ENCODE measurements around the gene SULT2B1.
A peak's percentile ranks its signal among the peaks of the same experiment; 100 is the strongest.

The SULT2B1 gene

GRCh38 chr19:48637449-48637947 is 85.5 kb downstream of the SULT2B1 start:
- H2BK15ac ChIP-seq (ENCODE audit: low read depth, poor library complexity, severe bottlenecking), result peak overlapping the region; percentile 60
- H3K4me2 ChIP-seq (ENCODE audit: low read length, poor library complexity, severe bottlenecking), result peak overlapping the region; percentile 72
- H4K8ac ChIP-seq (ENCODE audit: low read length), result peak overlapping the region; percentile 45
- peak; percentile 99 for DNase-seq
- peak overlapping the region; percentile 86 for H2BK120ac ChIP-seq (ENCODE audit: low read depth, low read length)
- no peak overlapping the region for H2BK5ac ChIP-seq (ENCODE audit: low read depth, low read length, poor library complexity, severe bottlenecking)
- H3K4me3 ChIP-seq (ENCODE audit: insufficient read depth in 1 of 2, low read depth in 1 of 2, low read length in 2 of 2), result peak overlapping the region; percentile 53 to 81
- H3K4ac ChIP-seq (ENCODE audit: low read depth in 1 of 2, low read length in 2 of 2), result peak overlapping the region; percentile 22 to 92
- H3K18ac ChIP-seq (ENCODE audit: low read depth in 1 of 2, low read length in 2 of 2), result peak overlapping the region in 1 of 2 experiments; percentile 97
- no peak overlapping the region for H4K91ac ChIP-seq (ENCODE audit: low read length)
- no peaks in the 10 kb centered on the region for H3K9me3 ChIP-seq (ENCODE audit: control insufficient read depth, low read length)
- H3K23ac ChIP-seq (ENCODE audit: low read length in 2 of 2), result no peak overlapping the region
- H3K36me3 ChIP-seq (ENCODE audit: control insufficient read depth in 1 of 2, insufficient read depth in 2 of 2, low read depth in 1 of 2, low read length in 2 of 2), result peaks cover 0 to 14% of the 10 kb centered on the region in 2 experiments
- H3K4me1 ChIP-seq (ENCODE audit: control insufficient read depth, insufficient read depth, low read depth, low read length), result peaks cover 36% of the 10 kb centered on the region
- no peak overlapping the region for H2BK12ac ChIP-seq (ENCODE audit: low read length in 2 of 2)
- H3K27me3 ChIP-seq (ENCODE audit: control insufficient read depth in 1 of 2, insufficient read depth in 1 of 2, low read length in 2 of 2), result peaks cover 0 to 7% of the 10 kb centered on the region in 2 experiments
- H3K79me1 ChIP-seq (replicated peaks; ENCODE audit: low read length, poor library complexity, severe bottlenecking), result no peaks in the 10 kb centered on the region
- peak overlapping the region; percentile 93 for H3K27ac ChIP-seq (ENCODE audit: low read length, poor library complexity, severe bottlenecking)
- no peak overlapping the region for H2AFZ ChIP-seq (ENCODE audit: low read depth, low read length)
- peak overlapping the region in 1 of 2 experiments; percentile 40 for H3K14ac ChIP-seq (ENCODE audit: low read length in 2 of 2)
- H2AK5ac ChIP-seq (ENCODE audit: low read length, severe bottlenecking), result peak overlapping the region; percentile 10
- under 1% methylated on average over 36 of the region's 38 CpGs for WGBS
- peak overlapping the region; percentile 99 for H3K9ac ChIP-seq (ENCODE audit: low read length)

DNA sequence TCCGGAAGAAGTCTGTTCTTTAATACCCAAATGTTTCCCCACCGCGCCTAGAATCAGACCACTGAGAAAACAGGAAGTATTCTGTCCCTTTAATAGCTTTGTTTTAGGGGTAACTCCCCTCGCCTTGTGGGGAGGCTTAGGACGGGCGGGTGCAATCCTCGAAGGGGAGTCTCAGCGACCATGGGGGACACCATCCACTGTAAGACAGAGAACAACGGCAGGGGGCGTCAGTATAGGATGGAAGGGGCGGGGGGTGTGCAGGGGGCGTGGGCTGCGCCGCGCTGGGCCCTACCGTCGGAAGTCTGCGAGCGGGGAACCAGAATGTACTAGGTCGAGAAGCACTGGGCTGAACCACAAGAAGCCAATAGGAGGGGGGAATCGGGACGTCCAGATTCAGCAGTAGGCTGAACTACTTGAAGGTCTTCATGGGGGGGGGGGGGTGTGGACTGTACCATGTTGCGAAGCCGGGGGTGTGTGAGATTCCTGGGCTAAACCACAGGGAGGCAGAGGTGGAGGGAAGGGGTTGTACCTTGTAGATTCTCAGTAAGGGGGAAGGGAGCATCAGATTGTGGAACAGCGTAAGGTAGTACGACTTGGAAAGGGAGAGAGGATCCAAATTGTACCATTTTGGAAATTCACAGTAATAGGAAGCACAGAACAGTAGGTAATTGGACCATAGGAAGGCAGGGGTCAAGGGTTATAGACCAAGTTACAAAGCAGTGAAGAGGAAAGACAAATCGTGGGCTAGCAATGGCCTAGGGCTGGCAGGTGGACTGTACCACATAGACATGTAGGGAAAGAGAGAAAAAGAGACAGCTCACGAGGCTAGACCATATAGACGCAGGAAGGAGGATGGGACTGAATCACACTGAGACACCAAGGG is 86.2 kb downstream of the SULT2B1 start:
- peak overlapping the region; percentile 70 for H4K91ac ChIP-seq (ENCODE audit: low read length)
- peak overlapping the region; percentile 99 for H3K9ac ChIP-seq (ENCODE audit: low read length)
- no peaks in the 10 kb centered on the region for H3K9me3 ChIP-seq (ENCODE audit: control insufficient read depth, low read length)
- H3K18ac ChIP-seq (ENCODE audit: low read depth in 1 of 2, low read length in 2 of 2), result peak overlapping the region; percentile 55 to 97
- H3K4me2 ChIP-seq (ENCODE audit: low read length, poor library complexity, severe bottlenecking), result peak overlapping the region; percentile 48
- DNase-seq, result peak; percentile 97
- H3K79me1 ChIP-seq (replicated peaks; ENCODE audit: low read length, poor library complexity, severe bottlenecking), result no peaks in the 10 kb centered on the region
- peaks cover 0 to 14% of the 10 kb centered on the region in 2 experiments for H3K36me3 ChIP-seq (ENCODE audit: control insufficient read depth in 1 of 2, insufficient read depth in 2 of 2, low read depth in 1 of 2, low read length in 2 of 2)
- H3K27me3 ChIP-seq (ENCODE audit: control insufficient read depth in 1 of 2, insufficient read depth in 1 of 2, low read length in 2 of 2), result peaks cover 0 to 7% of the 10 kb centered on the region in 2 experiments
- peak overlapping the region; percentile 93 for H3K27ac ChIP-seq (ENCODE audit: low read length, poor library complexity, severe bottlenecking)
- H3K4ac ChIP-seq (ENCODE audit: low read depth in 1 of 2, low read length in 2 of 2), result peak overlapping the region; percentile 63 to 92
- no peak overlapping the region for H3K23ac ChIP-seq (ENCODE audit: low read length in 2 of 2)
- WGBS, result 15% methylated on average over 28 of the region's 29 CpGs
- H2BK120ac ChIP-seq (ENCODE audit: low read depth, low read length), result peak overlapping the region; percentile 86
- peak overlapping the region; percentile 5 for H2BK5ac ChIP-seq (ENCODE audit: low read depth, low read length, poor library complexity, severe bottlenecking)
- peak overlapping the region; percentile 43 for H2AK5ac ChIP-seq (ENCODE audit: low read length, severe bottlenecking)
- peak overlapping the region; percentile 87 for H4K8ac ChIP-seq (ENCODE audit: low read length)
- peak overlapping the region; percentile 60 for H2BK15ac ChIP-seq (ENCODE audit: low read depth, poor library complexity, severe bottlenecking)
- H2BK12ac ChIP-seq (ENCODE audit: low read length in 2 of 2), result peak overlapping the region in 1 of 2 experiments; percentile 98
- H3K4me3 ChIP-seq (ENCODE audit: insufficient read depth in 1 of 2, low read depth in 1 of 2, low read length in 2 of 2), result peak overlapping the region; percentile 43 to 81
- H3K14ac ChIP-seq (ENCODE audit: low read length in 2 of 2), result peak overlapping the region in 1 of 2 experiments; percentile 40
- H2AFZ ChIP-seq (ENCODE audit: low read depth, low read length), result no peak overlapping the region
- H3K4me1 ChIP-seq (ENCODE audit: control insufficient read depth, insufficient read depth, low read depth, low read length), result peaks cover 30% of the 10 kb centered on the region

DNA sequence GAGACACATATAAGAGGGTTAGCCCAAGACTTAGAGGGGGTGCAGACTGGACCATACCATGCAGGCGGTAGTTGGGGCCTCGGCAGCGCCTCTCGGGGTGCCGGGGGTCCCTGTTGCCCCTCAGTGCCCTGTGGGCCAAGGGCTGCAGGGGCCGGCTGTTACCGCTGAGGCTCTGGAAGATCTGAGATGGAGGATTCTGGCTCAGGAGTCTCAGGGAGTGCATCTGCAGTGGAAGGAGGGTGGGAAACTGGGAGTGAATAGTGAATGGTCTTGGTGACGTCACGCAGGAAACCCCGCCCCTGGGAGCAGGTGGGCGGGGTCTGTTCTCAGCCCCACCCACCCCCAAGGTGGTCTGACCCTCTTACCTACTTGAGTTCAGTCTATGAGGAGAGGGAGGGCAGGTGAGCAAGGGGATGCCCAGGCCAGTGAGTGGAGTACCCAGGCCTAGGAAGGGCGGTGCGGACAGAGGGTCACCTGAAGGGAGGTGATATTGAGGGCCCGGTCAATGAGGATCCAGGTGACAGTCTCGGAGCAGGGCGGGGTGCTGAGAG is 86.9 kb downstream of the SULT2B1 start:
- 79% methylated on average over 16 of the region's 16 CpGs for WGBS

More for the DNA sequence above, 86.9 kb downstream of the SULT2B1 start:
- Histone ChIP-seq H3K27me3 (ENCODE audit: control insufficient read depth in 1 of 2, insufficient read depth in 1 of 2, low read length in 2 of 2) (peaks cover 0 to 7% of the 10 kb centered on the region in 2 experiments), H4K91ac (ENCODE audit: low read length) (peak overlapping the region; percentile 14), H2BK12ac (ENCODE audit: low read length in 2 of 2) (peak overlapping the region in 1 of 2 experiments; percentile 98), H2AFZ (ENCODE audit: low read depth, low read length) (no peak overlapping the region), H3K4ac (ENCODE audit: low read depth in 1 of 2, low read length in 2 of 2) (peak overlapping the region in 1 of 2 experiments; percentile 63), H3K4me2 (ENCODE audit: low read length, poor library complexity, severe bottlenecking) (no peak overlapping the region), H3K14ac (ENCODE audit: low read length in 2 of 2) (no peak overlapping the region), H3K36me3 (ENCODE audit: control insufficient read depth in 1 of 2, insufficient read depth in 2 of 2, low read depth in 1 of 2, low read length in 2 of 2) (peaks cover 0 to 14% of the 10 kb centered on the region in 2 experiments), H3K27ac (ENCODE audit: low read length, poor library complexity, severe bottlenecking) (no peak overlapping the region), H3K9me3 (ENCODE audit: control insufficient read depth, low read length) (no peaks in the 10 kb centered on the region), H3K4me1 (ENCODE audit: control insufficient read depth, insufficient read depth, low read depth, low read length) (peaks cover 24% of the 10 kb centered on the region), H2BK5ac (ENCODE audit: low read depth, low read length, poor library complexity, severe bottlenecking) (no peak overlapping the region), H3K4me3 (ENCODE audit: insufficient read depth in 1 of 2, low read depth in 1 of 2, low read length in 2 of 2) (peak overlapping the region in 1 of 2 experiments; percentile 25), H2BK15ac (ENCODE audit: low read depth, poor library complexity, severe bottlenecking) (peak overlapping the region; percentile 88), H2BK120ac (ENCODE audit: low read depth, low read length) (no peak overlapping the region), H4K8ac (ENCODE audit: low read length) (no peak overlapping the region), H3K18ac (ENCODE audit: low read depth in 1 of 2, low read length in 2 of 2) (peak overlapping the region; percentile 26 to 55), H3K9ac (ENCODE audit: low read length) (peak overlapping the region; percentile 99), H2AK5ac (ENCODE audit: low read length, severe bottlenecking) (peak overlapping the region; percentile 43), H3K79me1 (replicated peaks; ENCODE audit: low read length, poor library complexity, severe bottlenecking) (no peaks in the 10 kb centered on the region), H3K23ac (ENCODE audit: low read length in 2 of 2) (no peak overlapping the region)
- no peak for DNase-seq
